Uterus (tissue), 4 donors: ENCODE results near the gene PUM2. TPM values are rescaled to one million over a fixed set of nuclear protein-coding genes. Genes with fewer than 3 reads are reported as not detected.

Experiments
- DNase-seq, 2 donors: peaks; one replicate each; pipeline ENCODE4 v3.0.0-alpha.2; 2019 to 2020
- H3K27ac ChIP-seq, 2 donors: fragments of 200-600 bp; sonication (generic); 1 replicate in 1 of 2; 2 replicates in 1 of 2; pipeline ENCODE4 v1.5.1; 2016 to 2018
- H3K27me3 ChIP-seq, 2 donors: fragments of 200-600 bp; sonication (generic); one replicate each; pipeline ENCODE4 v1.5.1; 2018 to 2019; ENCODE audit warnings: control low read depth in 1 of 2
- H3K36me3 ChIP-seq, 2 donors: fragments of 200-600 bp; sonication (generic); one replicate each; pipeline ENCODE4 v1.5.1; 2019; ENCODE audit warnings: control low read depth in 1 of 2
- H3K4me1 ChIP-seq, 2 donors: fragments of 200-600 bp; sonication (generic); one replicate each; pipeline ENCODE4 v1.5.1; 2018 to 2019; ENCODE audit warnings: control low read depth in 1 of 2
- H3K4me3 ChIP-seq, 2 donors: fragments of 200-600 bp; sonication (generic); 1 replicate in 1 of 2; 2 replicates in 1 of 2; pipeline ENCODE4 v1.5.1; 2018 to 2019; ENCODE audit warnings: mild to moderate bottlenecking in 1 of 2
- H3K9me3 ChIP-seq, 2 donors: fragments of 200-600 bp; sonication (generic); one replicate each; pipeline ENCODE4 v1.5.1; 2019; ENCODE audit warnings: control low read depth in 1 of 2
- CTCF ChIP-seq, 4 experiments: fragments of 200-600 bp in 2 of 4; fragments of 450-650 bp in 2 of 4; sonication (generic) in 2 of 4; IDR thresholded peaks; one replicate each; pipeline ENCODE4 v1.5.1; 2016 to 2019; ENCODE audit warnings: antibody characterized with exemption in 4 of 4, mild to moderate bottlenecking in 2 of 4, moderate library complexity in 1 of 4
- POLR2A ChIP-seq, 2 donors: fragments of 450-650 bp; IDR thresholded peaks; one replicate each; pipeline ENCODE4 v1.6.1; 2016; ENCODE audit warnings: antibody characterized with exemption in 2 of 2, mild to moderate bottlenecking in 1 of 2, moderate library complexity in 1 of 2
- intact Hi-C: fragments of 100-400 bp; cut with DNase I; formaldehyde crosslinking; loops from one replicate; pipeline ENCODE4 v1.15.1; 2023; ENCODE audit warnings: low total_unique reads
- total RNA-seq, 4 donors: library from RNA; depleted of rRNA in 3 of 4; stranded (reverse); fragments of >200 nt in 3 of 4; gene quantifications; one replicate each; pipeline versions ENCODE4 v1.1.0 to v1.2.4, GENCODE V29; 2014 to 2023
- donor health status: DM: yes; HTN: yes; CAD: no.

Gene PUM2
- total RNA-seq, 4 donors from 2014 or later, result 51.0 to 138 (median 103) TPM

DNA sequence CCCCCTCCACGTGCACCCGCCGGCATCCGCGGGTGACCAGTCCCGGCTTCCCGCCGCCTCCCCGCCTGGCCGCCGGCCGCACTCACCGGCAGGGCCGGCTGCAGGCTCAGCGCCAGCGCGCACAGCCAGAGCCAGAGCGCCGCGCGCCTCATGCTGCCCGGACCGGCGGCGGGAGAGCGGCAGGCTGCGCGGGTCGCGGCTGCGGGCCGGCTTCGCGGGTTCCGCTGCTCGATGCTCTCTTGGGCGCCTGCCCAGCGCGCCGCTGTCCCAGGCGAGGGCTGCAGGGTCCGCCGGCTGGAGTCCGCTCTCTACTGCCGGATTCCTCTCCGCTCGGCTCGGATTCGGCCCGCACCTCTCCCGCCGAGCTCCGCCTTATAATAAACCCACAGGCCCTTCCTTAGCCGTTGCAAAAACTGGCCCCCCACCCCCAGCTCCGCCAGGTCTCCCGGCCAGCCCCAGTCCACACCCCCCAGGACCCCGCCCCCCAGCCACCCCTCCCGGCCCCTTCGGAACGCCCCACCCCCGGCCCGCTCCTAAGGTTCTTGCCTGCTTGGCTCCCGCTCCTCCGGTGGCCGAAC lies 125.8 kb downstream of the PUM2 start, which contains the start of gene SDC1:
TSS of gene SDC1 (minus strand) at position 415 of the 578 bp plus-strand sequence. CDS start at position 152, 263 bp downstream.
- Histone ChIP-seq H3K4me3 (peak within 1 kb of the TSS; percentile 51 to 60), H3K4me1 (peaks cover 0 to 12% of the 10 kb centered on the region in 2 donors), H3K27me3 (no peaks in the 10 kb centered on the region), H3K27ac (peak within 1 kb of the TSS in 1 of 2 donors; percentile 7), H3K9me3 (no peaks in the 10 kb centered on the region), H3K36me3 (no peaks in the 10 kb centered on the region)
- TF ChIP-seq POLR2A (IDR thresholded peaks at IDR 0.05), result no peak
- no peak for TF ChIP-seq CTCF (IDR thresholded peaks at IDR 0.05)
- intact Hi-C loops, result no loop called here
- peak in 1 of 2 donors; percentile 45 for DNase-seq

DNA sequence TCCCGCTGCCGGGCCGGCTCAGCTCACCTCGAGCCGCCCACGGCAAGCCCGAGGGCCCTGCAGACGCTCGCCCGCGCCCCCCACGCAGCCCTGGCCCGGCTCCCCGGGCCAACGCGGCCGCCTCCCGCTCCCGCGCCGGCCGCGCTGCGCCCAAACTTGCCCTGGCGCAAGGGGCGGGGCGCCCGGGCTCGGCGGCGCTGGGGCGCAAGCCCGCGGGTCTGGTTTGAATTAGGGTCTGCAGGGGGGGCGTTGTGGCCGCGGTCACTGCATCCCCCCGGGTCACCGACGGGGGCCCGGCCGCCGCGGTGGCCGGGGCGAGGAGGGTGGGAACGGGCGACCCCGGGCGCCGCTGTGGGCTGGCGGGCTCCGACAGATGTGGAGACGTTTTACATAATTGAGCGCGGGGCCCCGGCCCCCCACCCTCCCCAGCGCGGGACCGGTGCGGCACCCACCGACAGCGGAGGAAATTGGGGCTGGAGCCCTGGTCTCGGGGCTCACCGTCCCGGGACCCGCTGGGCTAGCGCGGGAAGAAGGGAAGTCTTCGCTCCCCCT lies 126.4 kb downstream of the PUM2 start:
- peaks cover 0 to 12% of the 10 kb centered on the region in 2 donors for H3K4me1 ChIP-seq
- H3K27me3 ChIP-seq, result no peaks in the 10 kb centered on the region
- DNase-seq, result no peak
- intact Hi-C loops, result no loop called here
- peak in 1 of 4 experiments; percentile 1 for TF ChIP-seq CTCF (IDR thresholded peaks at IDR 0.05)
- TF ChIP-seq POLR2A (IDR thresholded peaks at IDR 0.05), result no peak
- H3K27ac ChIP-seq, result no peak overlapping the region
- peak overlapping the region; percentile 51 to 60 for H3K4me3 ChIP-seq
- H3K9me3 ChIP-seq, result no peaks in the 10 kb centered on the region
- no peaks in the 10 kb centered on the region for H3K36me3 ChIP-seq

- H3K36me3 ChIP-seq, result no peaks in the 10 kb centered on the region
- peaks cover 0 to 12% of the 10 kb centered on the region in 2 donors for H3K4me1 ChIP-seq
- H3K27ac ChIP-seq, result no peak overlapping the region
- DNase-seq, result peak in 1 of 2 donors; percentile 39
- intact Hi-C loops, result no loop called here
- H3K4me3 ChIP-seq, result peak overlapping the region; percentile 36 to 60
- no peaks in the 10 kb centered on the region for H3K9me3 ChIP-seq
- H3K27me3 ChIP-seq, result no peaks in the 10 kb centered on the region
- no peak for TF ChIP-seq CTCF (IDR thresholded peaks at IDR 0.05)
- no peak for TF ChIP-seq POLR2A (IDR thresholded peaks at IDR 0.05)
Measured at GRCh38 chr2:20223407-20224163, 127.1 kb downstream of the PUM2 start.

DNA sequence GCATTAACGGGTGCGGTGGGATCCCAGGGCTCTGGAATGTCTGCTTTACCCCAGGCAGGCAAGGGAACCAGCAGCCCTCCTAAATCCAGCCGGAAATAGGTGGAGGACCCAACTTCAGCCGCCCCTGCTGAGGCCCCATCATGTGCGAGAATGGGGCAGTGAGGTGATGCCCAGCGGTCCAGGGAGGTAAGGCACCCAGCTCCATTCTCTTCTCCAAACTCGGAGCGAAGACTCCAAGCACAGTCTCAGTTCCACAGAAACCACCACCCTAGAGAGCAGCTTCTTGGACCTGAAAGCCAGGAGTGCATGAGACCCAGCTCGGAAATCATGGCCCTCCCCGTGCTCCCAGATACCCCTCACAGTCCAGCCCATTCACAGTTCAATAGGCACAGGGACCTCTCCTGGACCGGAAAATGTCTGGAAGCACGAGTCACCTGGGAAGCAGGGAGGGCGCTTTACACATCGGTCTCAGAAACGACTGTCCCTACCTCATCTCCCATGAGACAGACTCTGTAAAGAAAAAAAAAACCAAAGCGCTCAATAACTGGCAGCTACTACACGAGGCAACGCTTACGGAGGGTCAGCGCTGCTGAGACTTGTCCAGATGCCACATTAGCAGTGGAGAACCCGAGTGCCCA lies 127.8 kb downstream of the PUM2 start:
- DNase-seq, result no peak
- intact Hi-C loops, result no loop called here
- Histone ChIP-seq H3K9me3 (no peaks in the 10 kb centered on the region), H3K36me3 (no peaks in the 10 kb centered on the region), H3K27me3 (no peaks in the 10 kb centered on the region), H3K4me1 (peaks cover 0 to 12% of the 10 kb centered on the region in 2 donors), H3K27ac (no peak overlapping the region), H3K4me3 (peak overlapping the region in 1 of 2 donors; percentile 60)
- TF ChIP-seq POLR2A (IDR thresholded peaks at IDR 0.05) (no peak), CTCF (IDR thresholded peaks at IDR 0.05) (no peak)
